ENCODE results near the gene PROM1.

PROM1 gene

GRCh38 chr4:16027114-16027513, 56.7 kb downstream of the PROM1 start:
- no peak for DNase-seq (ENCODE audit: low spot score)

DNA sequence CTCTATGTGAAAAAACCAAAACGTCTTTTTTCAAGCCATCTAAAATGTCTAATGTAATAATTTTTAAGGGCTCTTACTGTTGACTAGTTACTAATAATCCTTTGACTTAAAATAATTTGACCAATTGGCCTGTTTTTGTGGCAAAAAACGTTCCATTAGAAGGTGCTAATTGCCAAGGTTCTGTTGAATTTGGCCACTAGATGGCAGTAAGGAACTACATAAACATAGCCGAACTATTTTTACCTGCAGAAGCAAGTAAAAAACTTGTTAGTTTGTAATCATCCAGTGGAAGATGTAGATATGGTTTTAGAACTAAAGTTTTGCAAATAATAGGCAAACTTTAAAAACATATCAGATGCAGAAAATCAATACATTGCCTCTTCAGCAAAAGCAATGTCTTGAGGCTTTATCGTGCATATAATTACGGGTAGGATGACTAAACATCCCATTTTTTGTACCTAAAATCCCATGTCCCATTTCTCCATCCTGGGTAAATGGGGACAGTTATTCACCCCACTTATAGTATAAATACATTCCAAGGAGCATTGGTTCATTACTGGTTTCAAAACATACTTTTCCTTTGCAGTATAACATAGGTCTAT, 57.6 kb downstream of the PROM1 start:
- DNase-seq (ENCODE audit: low spot score), result peak; percentile 71

- no peak for DNase-seq (ENCODE audit: low spot score)
Measured at GRCh38 chr4:16025268-16025667, 58.6 kb downstream of the PROM1 start.

GRCh38 chr4:16023776-16024408, 59.9 kb downstream of the PROM1 start:
- DNase-seq (ENCODE audit: low spot score), result no peak

- DNase-seq (ENCODE audit: low spot score), result no peak
Measured at GRCh38 chr4:16021804-16022560, 61.8 kb downstream of the PROM1 start.

DNA sequence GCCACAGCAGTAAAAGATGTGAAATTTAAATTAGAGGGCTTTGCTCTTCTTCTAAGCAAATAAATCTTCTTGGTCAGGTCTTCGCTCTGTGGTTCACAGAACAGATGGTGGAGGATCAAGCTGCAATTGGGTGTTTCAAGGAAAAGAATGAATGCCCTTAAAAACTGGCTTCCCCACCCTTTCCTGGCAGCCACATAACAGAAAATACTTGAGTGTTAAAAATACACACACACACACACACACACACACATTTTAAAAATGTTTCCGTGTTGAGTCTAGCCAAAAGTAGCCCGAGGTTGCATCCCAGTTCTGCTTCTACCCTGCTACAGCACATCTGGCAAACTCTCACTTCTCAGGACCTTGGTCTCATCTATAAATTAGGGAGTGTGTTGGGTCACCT, 64.2 kb downstream of the PROM1 start:
- no peak for DNase-seq (ENCODE audit: low spot score)

GRCh38 chr4:16018841-16019240, 65.0 kb downstream of the PROM1 start:
- DNase-seq (ENCODE audit: low spot score), result no peak

GRCh38 chr4:16018061-16018676, 65.7 kb downstream of the PROM1 start:
- no peak for DNase-seq (ENCODE audit: low spot score)

DNA sequence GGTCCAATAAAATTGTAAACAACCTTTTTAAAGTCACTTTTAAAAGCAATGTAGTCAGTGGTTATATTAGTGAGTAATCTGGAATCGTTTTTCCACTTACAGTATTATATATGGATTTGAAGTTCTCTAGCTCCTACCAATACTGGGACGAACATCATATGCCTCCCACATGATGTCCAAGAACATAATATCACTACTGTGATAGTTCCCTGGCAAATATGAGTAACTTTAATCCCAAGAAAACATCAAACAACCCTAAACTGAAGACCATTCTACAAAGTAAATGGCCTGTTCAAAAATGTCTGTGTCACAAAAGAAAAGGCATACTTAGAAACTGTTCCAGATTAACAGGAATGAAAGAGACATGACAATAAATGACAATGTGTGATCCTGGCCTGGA, 67.3 kb downstream of the PROM1 start:
- DNase-seq (ENCODE audit: low spot score), result no peak

DNA sequence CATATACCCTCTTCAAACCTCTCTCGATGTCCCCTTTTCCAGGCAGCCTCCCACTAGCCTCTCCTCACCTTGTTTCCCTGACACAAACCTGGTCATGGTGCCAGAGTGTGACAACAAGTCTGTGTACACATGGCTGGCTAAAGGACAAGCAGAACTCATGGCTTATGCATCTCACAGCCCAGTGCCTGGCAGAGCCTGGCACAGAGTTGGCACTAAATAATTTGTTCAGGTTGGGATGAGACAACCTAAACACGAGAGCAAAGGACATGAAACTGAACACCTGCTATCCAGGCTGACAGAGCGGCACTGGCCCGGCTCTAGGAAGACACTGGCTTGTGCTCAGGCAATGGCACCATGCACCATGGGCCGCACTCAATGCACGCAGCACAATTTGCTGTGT, 72.7 kb downstream of the PROM1 start:
- DNase-seq (ENCODE audit: low spot score), result no peak

DNA sequence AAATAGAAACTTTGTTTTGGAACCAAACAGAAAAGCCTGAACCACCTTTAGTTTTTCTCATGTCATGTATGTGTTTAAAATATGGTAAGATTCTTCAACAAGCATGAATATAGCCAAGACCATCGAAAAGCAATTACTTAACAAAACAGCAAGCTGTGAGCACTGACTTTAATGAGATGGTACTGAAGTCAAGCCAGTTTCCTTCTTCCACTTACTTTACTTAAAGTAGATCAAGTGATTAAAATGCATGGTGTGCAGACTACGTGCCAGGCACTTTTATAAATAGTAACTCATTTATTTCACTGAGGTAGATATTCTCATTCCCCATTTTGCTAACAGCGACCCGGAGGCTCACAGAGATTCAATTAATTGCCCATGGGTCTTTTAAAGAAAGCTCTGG, 74.7 kb downstream of the PROM1 start:
- no peak for DNase-seq (ENCODE audit: low spot score)

DNA sequence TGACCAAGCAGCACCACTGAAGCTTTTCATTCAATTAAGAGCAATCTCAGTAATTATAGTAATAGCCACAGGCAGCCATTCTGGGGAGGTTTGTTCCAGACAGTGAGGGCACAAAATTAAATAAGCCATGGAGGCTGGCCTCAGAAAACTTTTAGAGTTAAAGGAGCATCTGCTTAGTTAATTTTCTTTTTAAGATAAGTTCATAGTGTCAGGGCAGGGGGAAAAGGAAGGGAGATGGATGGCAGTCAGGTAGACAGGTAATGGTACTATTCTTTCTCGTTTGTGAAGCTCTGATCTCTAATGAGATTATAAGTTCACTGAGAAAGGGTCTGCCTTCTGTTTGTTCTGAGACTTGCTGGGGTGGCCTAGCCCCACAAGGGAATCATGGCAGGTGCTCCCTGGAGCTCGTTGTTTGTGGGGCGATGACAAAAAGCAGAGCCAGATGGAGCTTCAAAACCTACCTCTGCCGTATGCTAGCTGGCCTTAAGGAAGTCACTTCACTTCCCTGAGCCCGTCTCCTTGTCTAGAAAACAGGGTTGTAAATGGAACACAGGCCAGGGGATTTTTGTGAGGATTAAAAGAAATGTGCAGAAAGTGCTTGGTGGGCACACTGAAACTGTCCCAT, 76.2 kb downstream of the PROM1 start:
- no peak for DNase-seq (ENCODE audit: low spot score)

DNA sequence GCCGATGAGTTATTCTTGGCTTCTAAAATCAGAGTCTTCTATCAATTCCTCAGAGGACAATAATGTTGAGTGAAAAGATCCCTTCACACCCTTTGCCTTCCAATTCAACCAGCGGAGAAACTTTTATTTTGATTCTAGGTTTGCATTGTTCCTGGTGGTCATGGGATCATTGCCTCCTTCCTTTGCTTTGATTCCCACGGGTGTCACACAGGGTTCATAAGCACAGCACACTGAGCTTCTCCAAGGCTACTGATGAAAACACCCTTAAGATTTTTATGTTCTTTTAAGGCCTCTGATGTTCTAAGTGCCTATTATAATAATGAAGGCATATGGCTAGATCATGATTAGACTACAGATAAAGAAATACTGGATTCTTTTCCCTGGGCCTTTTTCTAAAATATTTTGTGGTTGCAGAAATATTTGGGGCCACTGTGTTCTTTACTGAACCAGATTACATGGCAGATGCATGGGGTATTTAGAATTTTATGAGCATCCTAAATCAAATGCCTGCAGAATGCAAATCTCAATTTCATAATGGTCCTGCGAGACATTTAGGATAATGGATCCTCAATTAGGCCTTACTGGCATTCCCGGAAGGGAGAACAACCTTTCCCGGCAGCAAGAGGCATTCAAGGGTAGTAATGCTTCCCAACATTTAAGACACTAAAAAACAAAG, 76.9 kb downstream of the PROM1 start:
- DNase-seq (ENCODE audit: low spot score), result no peak

DNA sequence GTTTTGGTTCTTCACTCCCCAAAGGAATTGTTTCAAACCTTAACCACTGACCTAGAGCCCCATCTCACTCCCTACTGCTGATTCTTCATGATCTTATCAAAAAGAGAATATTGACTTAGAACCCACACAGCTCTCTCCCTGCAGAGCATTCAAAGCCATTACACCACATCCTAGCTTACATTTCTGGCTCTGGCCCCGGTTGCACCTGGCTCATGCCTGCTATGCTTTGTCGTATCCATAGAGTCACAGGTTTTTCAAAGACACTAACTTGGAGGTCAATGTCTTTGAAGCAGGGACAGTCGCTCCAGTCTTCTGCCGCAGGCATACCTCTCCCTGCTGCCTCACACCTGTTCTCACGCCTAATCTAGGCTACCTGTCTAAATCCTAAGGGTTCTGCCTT, 78.1 kb downstream of the PROM1 start:
- no peak for DNase-seq (ENCODE audit: low spot score)

DNA sequence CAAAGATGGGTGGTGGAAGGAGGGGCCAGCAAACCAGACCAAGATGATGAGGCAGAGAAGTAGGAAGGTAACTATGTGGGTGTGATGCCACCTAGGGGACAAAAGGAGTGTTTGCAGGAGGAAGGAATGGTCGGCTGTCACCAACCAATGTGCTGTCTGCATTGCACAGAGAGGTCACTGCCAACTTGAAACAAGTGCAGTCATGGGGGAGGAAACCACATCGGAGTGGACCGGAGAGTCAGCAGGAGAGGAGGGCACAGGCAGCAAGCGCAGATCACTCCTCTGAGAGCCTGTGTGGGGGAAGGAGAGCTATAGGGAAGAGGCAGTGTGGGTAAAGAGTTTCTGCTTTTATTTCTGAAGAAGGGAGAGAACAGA, 82.4 kb downstream of the PROM1 start:
- peak; percentile 93 for DNase-seq (ENCODE audit: low spot score)

GRCh38 chr4:16000708-16001483, 82.9 kb downstream of the PROM1 start:
- no peak for DNase-seq (ENCODE audit: low spot score)

GRCh38 chr4:15996773-15997172, 87.0 kb downstream of the PROM1 start:
- no peak for DNase-seq (ENCODE audit: low spot score)

DNA sequence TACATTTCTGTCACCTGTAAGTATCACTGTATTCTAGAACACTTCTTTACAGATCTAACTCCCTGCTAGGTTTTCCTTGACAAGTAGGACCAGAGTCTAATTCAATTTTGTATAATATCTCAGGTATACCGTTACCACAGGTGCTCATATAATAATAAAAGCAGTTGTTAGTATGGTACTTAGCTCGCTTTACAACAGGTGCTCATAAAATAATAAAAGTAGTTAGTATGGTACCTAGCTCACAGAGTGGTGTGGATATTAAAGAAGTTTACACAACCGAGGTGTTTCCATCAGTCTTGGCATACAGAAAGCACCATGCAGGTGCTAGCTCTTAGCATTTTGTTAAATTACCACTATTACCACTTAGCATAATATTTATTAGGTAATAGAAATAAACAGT, 88.0 kb downstream of the PROM1 start:
- no peak for DNase-seq (ENCODE audit: low spot score)

DNA sequence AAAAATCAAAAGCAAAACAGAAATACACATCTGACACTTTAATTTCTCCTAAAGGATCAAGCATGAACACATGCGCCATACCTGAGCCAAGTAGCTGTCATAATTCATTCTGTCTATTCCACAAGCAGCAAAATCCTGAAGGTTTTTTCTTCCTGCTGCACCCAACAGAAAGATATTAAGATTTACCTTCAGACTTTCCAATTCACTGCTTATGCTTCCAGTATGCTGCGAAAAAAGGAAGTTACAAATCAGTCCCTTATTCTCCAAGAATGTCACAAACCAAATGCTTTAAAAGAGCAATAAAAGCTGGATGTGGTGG, 91.7 kb downstream of the PROM1 start:
- no peak for DNase-seq (ENCODE audit: low spot score)

GRCh38 chr4:15990570-15991285, 93.1 kb downstream of the PROM1 start:
- peak; percentile 51 for DNase-seq (ENCODE audit: low spot score)

- no peak for DNase-seq (ENCODE audit: low spot score)
Measured at GRCh38 chr4:15989424-15989823, 94.4 kb downstream of the PROM1 start.

All from Ammon's horn (tissue), 1 donor.